OCI-LY7 (cell line): Measurements from ENCODE around the gene TOGARAM1.

Experiments used
- EZH2phosphoT487 ChIP-seq: fragments of 200-600 bp; sonication (generic); IDR thresholded peaks from 2 replicates; pipeline ENCODE4 v1.6.1; 2018; ENCODE audit warnings: low read depth, borderline replicate concordance, mild to moderate bottlenecking, mixed run types, antibody characterized with exemption, low read length, moderate library complexity, mixed read lengths
- TF ChIP-seq, protein P1 (sequence below): fragments of 200-600 bp; sonication (generic); conservative IDR thresholded peaks from 2 replicates; pipeline ENCODE4 v1.5.1; 2014; ENCODE audit warnings: mild to moderate bottlenecking, antibody characterized with exemption, low read length, moderate library complexity, mixed read lengths

DNA sequence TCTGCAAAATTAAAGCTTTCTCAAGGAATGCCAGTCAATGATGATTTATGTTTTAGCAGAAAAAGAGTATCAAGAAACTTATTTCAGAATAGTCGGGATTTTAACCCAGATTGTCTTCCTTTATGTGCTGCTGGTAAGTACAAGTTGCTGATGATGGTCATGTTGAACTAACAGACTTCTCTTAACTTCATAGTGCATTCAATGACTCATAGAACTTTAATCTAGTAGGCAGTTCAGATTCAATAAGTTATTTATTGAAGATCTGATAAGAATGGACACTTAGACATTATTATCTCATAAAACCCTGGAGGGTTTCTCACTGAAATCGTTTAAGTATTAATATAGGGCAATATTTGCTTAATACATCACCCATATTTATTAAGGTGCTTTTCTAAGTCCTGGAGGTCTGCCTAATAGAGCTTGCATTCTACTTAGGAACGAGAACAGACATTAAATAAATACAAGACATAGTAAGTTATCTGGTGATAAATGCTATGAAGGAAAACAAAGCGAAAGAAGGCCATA lies 33.8 kb downstream of the TOGARAM1 start:
- no peak for TF ChIP-seq EZH2phosphoT487
- TF ChIP-seq, protein P1, sequence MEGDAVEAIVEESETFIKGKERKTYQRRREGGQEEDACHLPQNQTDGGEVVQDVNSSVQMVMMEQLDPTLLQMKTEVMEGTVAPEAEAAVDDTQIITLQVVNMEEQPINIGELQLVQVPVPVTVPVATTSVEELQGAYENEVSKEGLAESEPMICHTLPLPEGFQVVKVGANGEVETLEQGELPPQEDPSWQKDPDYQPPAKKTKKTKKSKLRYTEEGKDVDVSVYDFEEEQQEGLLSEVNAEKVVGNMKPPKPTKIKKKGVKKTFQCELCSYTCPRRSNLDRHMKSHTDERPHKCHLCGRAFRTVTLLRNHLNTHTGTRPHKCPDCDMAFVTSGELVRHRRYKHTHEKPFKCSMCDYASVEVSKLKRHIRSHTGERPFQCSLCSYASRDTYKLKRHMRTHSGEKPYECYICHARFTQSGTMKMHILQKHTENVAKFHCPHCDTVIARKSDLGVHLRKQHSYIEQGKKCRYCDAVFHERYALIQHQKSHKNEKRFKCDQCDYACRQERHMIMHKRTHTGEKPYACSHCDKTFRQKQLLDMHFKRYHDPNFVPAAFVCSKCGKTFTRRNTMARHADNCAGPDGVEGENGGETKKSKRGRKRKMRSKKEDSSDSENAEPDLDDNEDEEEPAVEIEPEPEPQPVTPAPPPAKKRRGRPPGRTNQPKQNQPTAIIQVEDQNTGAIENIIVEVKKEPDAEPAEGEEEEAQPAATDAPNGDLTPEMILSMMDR: no peak
